Measurements from ENCODE around the gene PAX2.

The PAX2 gene

DNA sequence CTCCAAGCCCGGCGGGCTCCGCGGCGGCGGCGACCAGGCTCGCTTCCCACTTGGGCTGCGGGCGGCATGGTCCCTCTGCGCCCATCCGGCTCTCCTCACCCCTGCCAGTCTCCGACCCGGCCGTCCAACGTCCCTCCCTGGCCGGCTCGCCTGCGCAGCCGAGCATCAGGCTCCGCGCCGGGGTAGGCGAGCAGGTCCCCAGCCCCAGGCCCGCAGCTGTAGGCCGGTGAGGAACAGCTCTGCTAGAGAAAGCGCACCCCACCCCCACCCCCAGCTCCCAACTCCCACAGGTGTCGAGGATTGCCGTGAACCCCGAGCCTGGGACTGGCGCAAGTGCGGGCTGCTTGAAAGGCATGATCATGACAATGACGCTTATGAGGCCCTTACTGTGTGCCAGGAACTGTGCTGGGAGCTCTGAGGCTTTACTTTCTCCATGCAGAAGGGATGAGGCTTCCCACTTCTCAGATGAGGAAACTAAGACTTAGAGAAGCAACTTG lies 20.8 kb upstream of the PAX2 start:
- Histone ChIP-seq H3K36me3 (ENCODE audit: control insufficient read depth in 2 of 2, insufficient read depth in 2 of 2, low read length in 2 of 2) (no peaks in the 10 kb centered on the region), H3K27me3 (ENCODE audit: control insufficient read depth in 1 of 2, insufficient read depth in 2 of 2, low read length in 2 of 2) (peaks cover 61 to 75% of the 10 kb centered on the region in 2 donors), H3K27ac (ENCODE audit: low read length) (no peak overlapping the region), H3K4me1 (ENCODE audit: control insufficient read depth, insufficient read depth, low read length) (peaks cover 4% of the 10 kb centered on the region), H3K9me3 (ENCODE audit: control insufficient read depth in 2 of 2, low read length in 2 of 2) (no peaks in the 10 kb centered on the region), H3K9ac (ENCODE audit: low read length in 2 of 2) (no peak overlapping the region), H3K4me3 (ENCODE audit: low read length in 2 of 2) (no peak overlapping the region)

DNA sequence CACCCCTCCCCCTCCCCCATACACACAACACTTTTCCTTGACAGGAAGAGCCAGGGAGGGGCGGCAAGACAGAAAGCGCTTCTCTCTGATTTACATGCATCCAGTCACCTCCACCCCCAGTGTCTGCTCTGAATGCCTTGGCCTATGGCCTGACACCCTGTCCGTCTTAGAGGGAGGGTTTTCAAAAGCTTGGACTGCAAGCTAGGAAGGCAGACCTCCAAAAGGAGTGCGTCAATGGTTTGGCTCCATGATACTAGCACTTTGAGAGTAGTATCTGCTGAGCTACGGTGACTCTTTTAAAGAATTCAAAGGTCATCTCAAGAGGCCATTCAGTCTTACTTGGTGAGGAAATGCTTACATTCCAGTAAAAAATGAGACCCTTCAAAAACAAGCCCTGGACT lies 20.3 kb upstream of the PAX2 start:
- no peak overlapping the region for H3K9ac ChIP-seq (ENCODE audit: low read length in 2 of 2)
- H3K4me1 ChIP-seq (ENCODE audit: control insufficient read depth, insufficient read depth, low read length) = peaks cover 9% of the 10 kb centered on the region
- no peak overlapping the region for H3K4me3 ChIP-seq (ENCODE audit: low read length in 2 of 2)
- no peak overlapping the region for H3K27ac ChIP-seq (ENCODE audit: low read length)
- H3K27me3 ChIP-seq (ENCODE audit: control insufficient read depth in 1 of 2, insufficient read depth in 2 of 2, low read length in 2 of 2) = peaks cover 63 to 77% of the 10 kb centered on the region in 2 donors
- H3K36me3 ChIP-seq (ENCODE audit: control insufficient read depth in 2 of 2, insufficient read depth in 2 of 2, low read length in 2 of 2) = no peaks in the 10 kb centered on the region
- H3K9me3 ChIP-seq (ENCODE audit: control insufficient read depth in 2 of 2, low read length in 2 of 2) = no peaks in the 10 kb centered on the region

DNA sequence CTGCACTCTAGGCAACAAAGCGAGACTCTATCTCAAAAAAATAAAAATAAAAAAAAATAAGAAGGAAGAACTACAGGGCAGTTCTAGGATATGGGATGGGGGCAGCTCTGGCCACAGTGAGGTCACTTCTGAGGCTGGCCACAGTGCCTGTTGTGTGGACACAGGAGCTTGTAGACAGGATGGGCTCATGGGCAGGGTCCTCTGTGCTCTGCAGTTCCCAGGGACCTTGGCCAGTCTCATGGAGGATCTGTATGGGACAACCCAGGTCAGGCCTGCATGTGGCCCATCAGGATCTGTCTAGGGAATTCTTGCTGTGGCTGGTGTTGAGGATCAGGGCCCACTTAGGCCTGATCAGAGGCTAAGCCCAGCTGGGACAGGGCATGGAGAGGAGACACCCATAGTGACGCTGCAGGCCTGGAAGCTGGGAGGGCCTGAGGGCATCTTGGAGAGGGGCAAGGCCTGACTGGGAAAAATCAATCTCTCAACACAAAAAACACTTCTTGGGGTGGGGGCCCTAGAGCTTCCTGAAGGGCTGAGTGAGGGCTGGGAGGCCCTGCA lies 19.4 kb upstream of the PAX2 start:
- H3K27me3 ChIP-seq (ENCODE audit: control insufficient read depth in 1 of 2, insufficient read depth in 2 of 2, low read length in 2 of 2) = peaks cover 61 to 78% of the 10 kb centered on the region in 2 donors
- H3K36me3 ChIP-seq (ENCODE audit: control insufficient read depth in 2 of 2, insufficient read depth in 2 of 2, low read length in 2 of 2) = no peaks in the 10 kb centered on the region
- no peak overlapping the region for H3K9ac ChIP-seq (ENCODE audit: low read length in 2 of 2)
- H3K27ac ChIP-seq (ENCODE audit: low read length) = no peak overlapping the region
- no peaks in the 10 kb centered on the region for H3K9me3 ChIP-seq (ENCODE audit: control insufficient read depth in 2 of 2, low read length in 2 of 2)
- peaks cover 18% of the 10 kb centered on the region for H3K4me1 ChIP-seq (ENCODE audit: control insufficient read depth, insufficient read depth, low read length)
- H3K4me3 ChIP-seq (ENCODE audit: low read length in 2 of 2) = no peak overlapping the region

DNA sequence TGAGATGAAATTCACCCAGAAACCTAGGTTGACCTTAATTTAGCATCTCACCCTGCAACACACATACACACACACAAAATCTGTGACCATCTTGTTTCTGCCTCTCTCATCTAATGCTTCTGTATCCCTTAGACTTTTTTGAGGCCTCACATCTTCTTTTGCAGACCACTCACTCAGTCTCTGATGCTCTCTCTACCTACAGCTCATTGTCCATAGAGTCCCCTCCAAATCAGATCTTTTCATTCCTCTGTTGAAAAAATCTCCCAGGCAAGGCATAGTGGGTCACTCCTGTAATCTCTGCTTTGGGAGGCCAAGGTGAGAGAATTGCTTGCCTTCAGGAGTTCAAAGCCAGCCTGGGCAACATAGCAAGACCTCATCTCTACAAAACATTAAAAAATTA lies 17.6 kb upstream of the PAX2 start:
- no peaks in the 10 kb centered on the region for H3K9me3 ChIP-seq (ENCODE audit: control insufficient read depth in 2 of 2, low read length in 2 of 2)
- H3K27me3 ChIP-seq (ENCODE audit: control insufficient read depth in 1 of 2, insufficient read depth in 2 of 2, low read length in 2 of 2) = peaks cover 77 to 90% of the 10 kb centered on the region in 2 donors
- H3K9ac ChIP-seq (ENCODE audit: low read length in 2 of 2) = no peak overlapping the region
- H3K27ac ChIP-seq (ENCODE audit: low read length) = no peak overlapping the region
- peaks cover 24% of the 10 kb centered on the region for H3K4me1 ChIP-seq (ENCODE audit: control insufficient read depth, insufficient read depth, low read length)
- H3K4me3 ChIP-seq (ENCODE audit: low read length in 2 of 2) = no peak overlapping the region
- H3K36me3 ChIP-seq (ENCODE audit: control insufficient read depth in 2 of 2, insufficient read depth in 2 of 2, low read length in 2 of 2) = no peaks in the 10 kb centered on the region

DNA sequence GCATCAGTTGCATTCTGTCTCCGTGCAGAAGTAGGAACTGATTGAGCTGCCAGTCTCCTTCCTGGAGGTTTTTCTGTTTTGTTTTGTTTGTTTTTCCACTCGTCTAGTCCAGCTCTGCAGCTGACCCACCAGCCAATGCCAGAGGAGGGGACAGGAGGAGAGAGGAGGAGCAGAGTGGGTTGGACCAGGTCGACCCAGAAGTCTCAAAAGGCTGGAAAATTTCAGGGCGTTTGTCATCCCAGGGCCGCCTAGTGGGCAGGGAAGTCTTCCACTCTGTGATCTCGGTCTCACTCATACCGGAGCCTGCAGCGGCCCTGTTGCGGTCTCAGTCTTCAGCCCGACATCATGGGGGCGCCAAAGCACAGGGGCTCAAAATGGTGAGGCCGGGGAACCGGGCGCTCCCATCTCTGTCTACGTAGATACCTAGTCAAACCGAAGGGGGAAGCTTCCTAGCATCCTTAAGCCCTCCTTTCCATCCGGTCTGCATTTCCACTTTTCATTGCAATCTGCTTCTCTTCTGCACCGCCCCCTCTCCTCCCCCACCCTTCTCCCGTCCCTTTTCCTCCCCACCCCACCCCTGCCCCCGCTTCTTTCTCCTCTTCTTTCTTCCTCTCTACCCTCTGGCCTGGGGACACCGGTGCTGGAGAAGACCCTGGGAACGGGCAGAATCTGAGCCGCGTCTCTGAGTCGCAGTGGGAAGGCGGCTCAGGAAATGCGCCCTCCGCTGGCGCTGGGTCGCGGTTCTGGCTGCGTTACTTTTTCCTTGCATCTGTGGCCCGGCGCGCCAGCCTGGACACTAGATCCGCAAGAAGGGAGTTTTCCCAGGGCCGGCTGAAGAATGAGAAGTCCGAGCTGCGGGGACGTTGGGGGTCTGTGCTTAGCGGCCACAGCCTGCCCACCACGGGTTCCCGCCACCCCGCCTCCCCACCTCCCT lies 16.2 kb upstream of the PAX2 start:
- Histone ChIP-seq H3K27me3 (ENCODE audit: control insufficient read depth in 1 of 2, insufficient read depth in 2 of 2, low read length in 2 of 2) (peaks cover 78 to 86% of the 10 kb centered on the region in 2 donors), H3K27ac (ENCODE audit: low read length) (no peak overlapping the region), H3K9ac (ENCODE audit: low read length in 2 of 2) (no peak overlapping the region), H3K36me3 (ENCODE audit: control insufficient read depth in 2 of 2, insufficient read depth in 2 of 2, low read length in 2 of 2) (no peaks in the 10 kb centered on the region), H3K4me1 (ENCODE audit: control insufficient read depth, insufficient read depth, low read length) (peaks cover 24% of the 10 kb centered on the region), H3K4me3 (ENCODE audit: low read length in 2 of 2) (peak overlapping the region; percentile 25 to 58), H3K9me3 (ENCODE audit: control insufficient read depth in 2 of 2, low read length in 2 of 2) (no peaks in the 10 kb centered on the region)

DNA sequence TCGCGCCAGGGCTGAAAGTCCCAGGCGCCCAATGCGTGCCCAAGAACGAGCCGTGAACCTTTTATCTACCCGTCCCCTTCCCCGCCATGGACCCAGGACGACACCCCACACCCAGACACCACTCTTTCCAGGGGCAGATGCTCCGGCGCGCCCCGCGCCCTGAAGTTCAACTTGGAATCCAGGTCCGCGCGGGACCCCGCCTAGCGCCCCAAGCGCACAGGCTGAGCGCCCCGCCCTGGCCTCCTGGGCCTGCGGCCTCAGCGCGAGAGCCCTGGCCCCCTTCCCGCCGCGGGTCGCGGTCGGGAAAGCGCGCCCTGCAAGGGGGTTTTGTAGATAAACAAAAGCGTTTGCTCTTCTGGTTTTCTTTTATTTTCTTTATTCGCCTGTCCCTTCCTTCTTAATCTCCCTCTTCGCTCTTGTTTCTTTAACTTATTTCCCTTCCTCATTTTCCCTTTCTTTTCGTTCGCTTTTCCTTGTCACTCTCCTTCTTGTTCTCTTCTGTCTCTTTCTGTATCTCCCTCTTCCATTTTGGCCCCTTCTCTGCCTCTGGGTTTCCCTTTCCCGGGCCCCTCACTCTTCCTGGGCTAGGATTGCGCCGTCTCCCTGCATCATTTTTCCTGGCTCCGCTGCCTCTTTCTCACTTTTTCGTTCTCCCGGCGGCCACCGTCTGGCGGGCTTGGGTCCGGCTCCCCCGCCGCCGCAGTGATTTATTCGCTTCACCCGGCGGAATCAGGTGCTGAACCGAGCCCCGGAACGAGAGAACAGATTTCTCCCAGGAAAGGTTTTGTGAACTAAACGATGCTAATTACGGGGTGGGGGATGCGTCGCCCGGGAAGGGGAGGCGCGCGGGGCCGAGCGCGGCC lies 15.3 kb upstream of the PAX2 start:
- Histone ChIP-seq H3K9me3 (ENCODE audit: control insufficient read depth in 2 of 2, low read length in 2 of 2) (no peaks in the 10 kb centered on the region), H3K27me3 (ENCODE audit: control insufficient read depth in 1 of 2, insufficient read depth in 2 of 2, low read length in 2 of 2) (peaks cover 82 to 85% of the 10 kb centered on the region in 2 donors), H3K4me3 (ENCODE audit: low read length in 2 of 2) (peak overlapping the region; percentile 25 to 58), H3K27ac (ENCODE audit: low read length) (no peak overlapping the region), H3K9ac (ENCODE audit: low read length in 2 of 2) (no peak overlapping the region), H3K4me1 (ENCODE audit: control insufficient read depth, insufficient read depth, low read length) (peaks cover 24% of the 10 kb centered on the region), H3K36me3 (ENCODE audit: control insufficient read depth in 2 of 2, insufficient read depth in 2 of 2, low read length in 2 of 2) (no peaks in the 10 kb centered on the region)

DNA sequence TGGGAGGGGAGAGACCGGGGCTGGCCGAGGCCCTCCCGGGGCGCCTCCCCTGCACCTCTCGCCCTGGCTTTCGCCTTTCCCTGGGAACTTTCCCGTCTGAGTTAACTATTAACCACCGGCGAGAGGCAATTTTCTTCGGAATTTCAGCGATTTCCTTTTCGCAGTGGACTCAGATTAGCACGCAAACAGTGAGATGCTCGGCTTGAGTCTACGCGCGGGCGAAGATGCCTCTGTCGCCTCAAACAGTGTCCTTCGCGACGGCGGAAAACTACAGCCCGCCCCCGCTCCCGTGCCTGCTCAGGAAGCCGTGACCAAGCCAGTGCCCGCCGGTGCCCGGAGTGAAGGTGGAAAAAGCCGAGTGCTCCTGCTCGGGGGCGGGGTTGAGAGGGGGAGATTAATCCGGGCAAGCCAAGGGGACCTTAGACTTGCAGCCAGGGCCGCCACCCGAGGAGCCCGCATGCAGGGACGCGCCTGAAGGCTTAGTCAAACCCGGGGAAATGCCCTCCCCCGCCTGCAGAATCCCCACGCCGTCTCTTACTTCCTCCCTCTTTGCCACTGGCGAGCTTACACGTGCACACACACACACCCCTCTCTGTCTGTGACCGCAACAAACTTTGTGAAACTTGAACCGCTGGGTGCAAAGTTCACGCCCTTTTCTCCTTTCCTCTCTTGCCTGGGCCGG lies 14.5 kb upstream of the PAX2 start:
- Histone ChIP-seq H3K4me1 (ENCODE audit: control insufficient read depth, insufficient read depth, low read length) (peaks cover 28% of the 10 kb centered on the region), H3K27ac (ENCODE audit: low read length) (no peak overlapping the region), H3K9ac (ENCODE audit: low read length in 2 of 2) (no peak overlapping the region), H3K9me3 (ENCODE audit: control insufficient read depth in 2 of 2, low read length in 2 of 2) (no peaks in the 10 kb centered on the region), H3K27me3 (ENCODE audit: control insufficient read depth in 1 of 2, insufficient read depth in 2 of 2, low read length in 2 of 2) (peaks cover 78 to 89% of the 10 kb centered on the region in 2 donors), H3K36me3 (ENCODE audit: control insufficient read depth in 2 of 2, insufficient read depth in 2 of 2, low read length in 2 of 2) (no peaks in the 10 kb centered on the region), H3K4me3 (ENCODE audit: low read length in 2 of 2) (peak overlapping the region in 1 of 2 donors; percentile 58)

DNA sequence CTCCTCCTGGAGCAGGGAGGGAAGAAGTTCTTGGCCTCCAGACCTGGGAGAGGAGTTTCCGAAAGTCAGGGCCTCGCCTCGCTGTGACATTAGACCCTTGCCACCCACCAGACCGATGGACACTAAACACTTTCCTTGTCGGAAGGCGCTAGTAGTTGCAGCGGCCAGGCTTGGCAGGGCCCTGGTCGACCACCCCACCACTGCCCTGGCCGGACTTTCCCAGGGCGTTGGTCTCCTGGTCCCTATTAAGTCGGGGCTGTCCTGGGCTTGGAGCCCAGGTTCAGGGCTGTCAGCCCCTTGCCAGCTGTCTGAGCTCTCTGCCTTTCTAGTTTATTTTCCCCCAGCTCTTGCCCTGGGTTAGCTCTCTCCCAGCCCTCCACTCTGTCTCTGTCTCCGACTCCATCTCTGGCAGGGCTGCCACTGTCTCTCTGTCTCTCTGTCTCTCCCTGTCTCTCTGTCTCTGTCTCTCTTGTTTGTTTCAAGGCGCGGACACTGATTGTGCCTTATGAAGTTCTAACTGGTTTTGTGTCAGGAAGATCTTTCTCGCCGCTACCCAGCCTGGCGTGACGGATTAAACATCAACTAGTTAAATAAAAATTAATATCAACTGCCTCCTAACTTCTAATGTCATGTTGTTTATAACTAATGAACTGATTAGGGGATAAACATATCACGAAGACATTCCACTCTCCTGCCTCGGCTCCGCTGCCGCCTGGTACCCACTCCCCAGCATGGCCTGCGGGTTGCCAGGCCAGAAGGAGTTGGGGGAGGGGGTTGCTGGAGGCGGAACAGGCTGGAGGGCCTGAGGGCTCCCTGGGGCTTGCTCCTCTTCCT lies 13.8 kb upstream of the PAX2 start:
- Histone ChIP-seq H3K27me3 (ENCODE audit: control insufficient read depth in 1 of 2, insufficient read depth in 2 of 2, low read length in 2 of 2) (peaks cover 78 to 90% of the 10 kb centered on the region in 2 donors), H3K4me1 (ENCODE audit: control insufficient read depth, insufficient read depth, low read length) (peaks cover 28% of the 10 kb centered on the region), H3K4me3 (ENCODE audit: low read length in 2 of 2) (no peak overlapping the region), H3K27ac (ENCODE audit: low read length) (no peak overlapping the region), H3K9ac (ENCODE audit: low read length in 2 of 2) (no peak overlapping the region), H3K9me3 (ENCODE audit: control insufficient read depth in 2 of 2, low read length in 2 of 2) (no peaks in the 10 kb centered on the region), H3K36me3 (ENCODE audit: control insufficient read depth in 2 of 2, insufficient read depth in 2 of 2, low read length in 2 of 2) (no peaks in the 10 kb centered on the region)

DNA sequence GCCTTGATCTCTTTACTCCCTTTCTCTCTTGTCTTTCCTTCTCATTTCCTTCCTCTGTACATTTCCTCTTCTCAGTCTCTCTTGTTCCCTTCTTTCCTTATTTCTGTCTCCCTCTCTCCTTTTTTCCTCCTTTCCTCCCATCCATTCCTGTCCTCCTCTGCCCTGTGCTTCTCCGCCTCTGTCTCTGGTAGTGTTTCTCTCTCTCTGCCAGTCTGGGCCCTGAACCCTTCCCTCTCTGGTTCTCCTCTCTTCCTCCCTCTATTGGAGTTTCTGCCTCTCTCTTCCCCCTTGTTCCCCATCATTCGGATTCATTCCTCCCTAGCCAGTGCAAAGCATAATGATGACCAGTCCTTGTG lies 13.2 kb upstream of the PAX2 start:
- Histone ChIP-seq H3K9ac (ENCODE audit: low read length in 2 of 2) (no peak overlapping the region), H3K36me3 (ENCODE audit: control insufficient read depth in 2 of 2, insufficient read depth in 2 of 2, low read length in 2 of 2) (no peaks in the 10 kb centered on the region), H3K9me3 (ENCODE audit: control insufficient read depth in 2 of 2, low read length in 2 of 2) (no peaks in the 10 kb centered on the region), H3K4me3 (ENCODE audit: low read length in 2 of 2) (no peak overlapping the region), H3K27ac (ENCODE audit: low read length) (no peak overlapping the region), H3K27me3 (ENCODE audit: control insufficient read depth in 1 of 2, insufficient read depth in 2 of 2, low read length in 2 of 2) (peaks cover 84 to 92% of the 10 kb centered on the region in 2 donors), H3K4me1 (ENCODE audit: control insufficient read depth, insufficient read depth, low read length) (peaks cover 28% of the 10 kb centered on the region)

All from stomach smooth muscle (tissue), 2 donors.